RWPE2 (cell line): ENCODE results near the gene TTLL13.

ENCODE experiments used
- ATAC-seq: fragments of 200-7000 bp; cut with Tn5 transposase; 3 replicates; pipeline ENCODE4 v1.9.1; 2021; ENCODE audit warnings: low read depth
- DNase-seq: peaks from one replicate; pipeline ENCODE4 v3.0.0-alpha.2; 2020; ENCODE audit warnings: low spot score
- H3K27ac ChIP-seq: fragments of 450-650 bp; 2 replicates; pipeline ENCODE4 v1.5.1; 2017; ENCODE audit warnings: mild to moderate bottlenecking; ENCODE audit not compliant: poor library complexity, severe bottlenecking
- H3K27me3 ChIP-seq: fragments of 250-450 bp; sonication (Bioruptor Pico); 2 replicates; pipeline ENCODE4 v1.5.1; 2021; ENCODE audit warnings: mild to moderate bottlenecking, moderate library complexity; ENCODE audit not compliant: insufficient read depth, poor library complexity, severe bottlenecking
- H3K36me3 ChIP-seq: fragments of 250-450 bp; sonication (Bioruptor Pico); 2 replicates; pipeline ENCODE4 v1.5.1; 2020; ENCODE audit warnings: low read depth, mild to moderate bottlenecking, moderate library complexity
- H3K4me1 ChIP-seq: fragments of 250-450 bp; sonication (Bioruptor Pico); 2 replicates; pipeline ENCODE4 v1.5.1; 2021; ENCODE audit warnings: mild to moderate bottlenecking, moderate library complexity; ENCODE audit not compliant: insufficient read depth, poor library complexity, severe bottlenecking
- H3K4me3 ChIP-seq: fragments of 250-450 bp; sonication (Bioruptor Pico); 2 replicates; pipeline ENCODE4 v1.5.1; 2021; ENCODE audit warnings: mild to moderate bottlenecking, moderate library complexity; ENCODE audit not compliant: severe bottlenecking
- H3K9me3 ChIP-seq: fragments of 250-450 bp; sonication (Bioruptor Pico); 2 replicates; pipeline ENCODE4 v1.5.1; 2021; ENCODE audit warnings: mild to moderate bottlenecking, moderate library complexity; ENCODE audit not compliant: severe bottlenecking
- TF ChIP-seq, protein P1 (sequence below): fragments of 450-650 bp; IDR thresholded peaks from one replicate; pipeline ENCODE4 v1.5.1; 2017; ENCODE audit warnings: mild to moderate bottlenecking, moderate library complexity; ENCODE audit not compliant: poor library complexity, severe bottlenecking

The TTLL13 gene

DNA sequence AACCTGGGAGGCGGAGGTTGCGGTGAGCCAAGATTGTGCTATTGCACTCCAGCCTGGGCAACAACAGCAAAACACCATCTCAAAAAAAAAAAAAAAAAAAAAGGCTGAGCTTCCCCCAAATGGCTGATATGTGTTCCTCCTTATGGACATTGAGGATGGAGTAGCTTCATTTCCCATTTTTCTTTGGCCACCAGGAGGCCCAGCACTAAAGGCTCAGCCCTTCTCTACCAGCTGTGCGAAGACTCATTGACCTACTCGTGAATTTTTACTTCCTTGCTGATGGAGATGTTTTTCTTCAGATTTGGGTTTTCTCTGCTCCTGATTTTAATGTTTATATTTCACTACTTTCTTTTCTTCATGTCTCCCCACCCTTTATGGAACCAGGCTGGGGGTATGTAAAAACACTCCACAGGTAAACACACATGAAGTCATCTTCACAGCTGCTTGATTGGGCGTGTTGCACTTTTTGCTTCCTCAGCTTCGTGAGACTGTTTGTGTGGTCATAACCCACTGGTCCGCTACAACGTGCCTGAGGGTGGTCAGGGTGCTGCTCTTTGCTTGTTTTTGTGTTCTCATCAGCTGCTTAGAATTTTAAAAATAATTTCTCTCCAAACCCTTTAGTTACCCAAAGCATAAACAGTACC lies 34.7 kb upstream of the TTLL13 start:
- H3K9me3 ChIP-seq = no peaks in the 10 kb centered on the region
- H3K36me3 ChIP-seq = peaks cover 91% of the 10 kb centered on the region
- no peaks in the 10 kb centered on the region for H3K27me3 ChIP-seq
- ATAC-seq = no peak
- TF ChIP-seq, protein P1, sequence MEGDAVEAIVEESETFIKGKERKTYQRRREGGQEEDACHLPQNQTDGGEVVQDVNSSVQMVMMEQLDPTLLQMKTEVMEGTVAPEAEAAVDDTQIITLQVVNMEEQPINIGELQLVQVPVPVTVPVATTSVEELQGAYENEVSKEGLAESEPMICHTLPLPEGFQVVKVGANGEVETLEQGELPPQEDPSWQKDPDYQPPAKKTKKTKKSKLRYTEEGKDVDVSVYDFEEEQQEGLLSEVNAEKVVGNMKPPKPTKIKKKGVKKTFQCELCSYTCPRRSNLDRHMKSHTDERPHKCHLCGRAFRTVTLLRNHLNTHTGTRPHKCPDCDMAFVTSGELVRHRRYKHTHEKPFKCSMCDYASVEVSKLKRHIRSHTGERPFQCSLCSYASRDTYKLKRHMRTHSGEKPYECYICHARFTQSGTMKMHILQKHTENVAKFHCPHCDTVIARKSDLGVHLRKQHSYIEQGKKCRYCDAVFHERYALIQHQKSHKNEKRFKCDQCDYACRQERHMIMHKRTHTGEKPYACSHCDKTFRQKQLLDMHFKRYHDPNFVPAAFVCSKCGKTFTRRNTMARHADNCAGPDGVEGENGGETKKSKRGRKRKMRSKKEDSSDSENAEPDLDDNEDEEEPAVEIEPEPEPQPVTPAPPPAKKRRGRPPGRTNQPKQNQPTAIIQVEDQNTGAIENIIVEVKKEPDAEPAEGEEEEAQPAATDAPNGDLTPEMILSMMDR = peak; percentile 63
- no peak overlapping the region for H3K4me3 ChIP-seq
- H3K4me1 ChIP-seq = peaks cover 44% of the 10 kb centered on the region
- peak overlapping the region; percentile 98 for H3K27ac ChIP-seq
- no peak for DNase-seq

DNA sequence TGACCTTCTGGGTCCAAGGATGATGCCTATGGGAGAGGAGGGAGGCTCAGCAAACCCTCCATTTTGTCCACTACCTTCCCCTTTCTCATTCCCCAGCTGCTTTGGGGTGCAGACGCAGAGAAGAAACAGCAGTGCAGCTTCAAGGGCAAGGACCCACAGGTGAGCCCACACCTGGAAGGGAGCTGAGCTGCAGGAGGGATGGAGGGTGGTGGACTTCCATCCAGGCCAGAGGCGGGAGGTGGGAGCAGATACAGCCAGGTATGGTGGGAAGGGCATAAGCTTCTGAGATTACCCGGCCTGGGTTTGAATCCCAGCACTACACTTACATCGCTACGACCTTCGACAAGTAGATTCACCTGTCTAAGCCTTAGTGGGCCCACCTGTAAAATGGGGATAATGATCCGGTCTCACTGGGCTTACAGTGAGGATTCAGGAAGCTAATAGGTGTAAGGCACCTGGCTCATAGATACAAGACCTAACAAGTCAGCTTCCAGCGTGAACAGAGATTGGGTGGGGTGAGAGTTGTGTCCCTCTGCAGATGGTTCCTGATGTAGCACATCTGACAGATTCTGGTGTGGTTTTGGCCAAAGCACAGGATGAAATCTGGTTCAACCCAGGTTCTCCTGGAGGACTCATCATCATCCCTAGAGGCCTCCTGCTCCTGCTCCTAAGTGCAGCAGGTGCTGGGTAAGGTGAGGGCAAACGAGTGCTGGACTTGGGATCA lies 31.5 kb upstream of the TTLL13 start:
- peaks cover 12% of the 10 kb centered on the region for H3K4me1 ChIP-seq
- H3K9me3 ChIP-seq = no peaks in the 10 kb centered on the region
- peaks cover 100% of the 10 kb centered on the region for H3K36me3 ChIP-seq
- H3K27me3 ChIP-seq = no peaks in the 10 kb centered on the region
- no peak overlapping the region for H3K4me3 ChIP-seq
- no peak for ATAC-seq
- H3K27ac ChIP-seq = peak overlapping the region; percentile 6
- no peak for DNase-seq
- TF ChIP-seq, protein P1 = no peak

GRCh38 chr15:90219421-90220141 lies 29.8 kb upstream of the TTLL13 start:
- DNase-seq (no peak), ATAC-seq (peak; percentile 43)
- H3K27ac ChIP-seq = peak overlapping the region; percentile 6
- TF ChIP-seq, protein P1 = peak; percentile 78
- peaks cover 100% of the 10 kb centered on the region for H3K36me3 ChIP-seq
- H3K4me1 ChIP-seq = no peaks in the 10 kb centered on the region
- no peak overlapping the region for H3K4me3 ChIP-seq
- no peaks in the 10 kb centered on the region for H3K27me3 ChIP-seq
- no peaks in the 10 kb centered on the region for H3K9me3 ChIP-seq

- peaks cover 100% of the 10 kb centered on the region for H3K36me3 ChIP-seq
- TF ChIP-seq, protein P1 = peak; percentile 84
- no peaks in the 10 kb centered on the region for H3K4me1 ChIP-seq
- no peaks in the 10 kb centered on the region for H3K9me3 ChIP-seq
- H3K27me3 ChIP-seq = no peaks in the 10 kb centered on the region
- DNase-seq (no peak), ATAC-seq (peak; percentile 61)
- no peak overlapping the region for H3K27ac ChIP-seq
- no peak overlapping the region for H3K4me3 ChIP-seq
These were observed 28.0 kb upstream of the TTLL13 start for GRCh38 chr15:90221246-90221900.
